HG03565 (cell line): ENCODE results near the gene TRIM6.
A peak's percentile ranks its signal among the peaks of the same experiment; 100 is the strongest.
"Not testable (repeated sequence)": the region's sequence is repeated elsewhere in the genome, so short reads cannot be mapped to it uniquely, and the experiment has no call there.

Experiments
- ATAC-seq: cut with Tn5 transposase; IDR thresholded peaks from one replicate; pipeline ENCODE4 v1.9.1; 2021; ENCODE audit warnings: mild to moderate bottlenecking, moderate library complexity; ENCODE audit not compliant: unreplicated experiment

The TRIM6 gene

GRCh38 chr11:5596607-5597201, at the start of gene TRIM6:
Gene TRIM6 (plus strand): TSS chr11:5596637. CDS start chr11:5596898, 261 bp downstream.
- no peak for ATAC-seq

- peak; percentile 35 for ATAC-seq
These were observed 48.5 kb upstream of the TRIM6 start for GRCh38 chr11:5547982-5548381.

DNA sequence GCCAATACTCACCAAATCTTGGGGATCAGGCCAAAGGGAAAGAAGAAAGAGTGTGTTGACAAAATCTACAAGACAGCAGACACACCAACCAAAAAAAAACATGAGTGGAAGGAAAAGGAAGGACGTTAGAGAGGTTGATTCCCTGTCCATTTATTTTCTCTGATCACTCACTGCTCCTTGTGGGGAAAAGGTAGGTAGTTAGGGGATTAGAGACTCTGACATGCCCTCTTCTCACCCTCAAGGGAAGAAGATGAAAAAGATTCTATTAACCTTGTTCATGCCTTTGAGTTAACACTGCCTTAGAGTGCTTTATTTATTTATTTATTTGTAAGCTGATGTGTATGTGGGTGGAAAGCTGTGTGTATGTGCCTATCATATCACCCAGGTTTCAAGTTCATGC, 48.0 kb upstream of the TRIM6 start, which contains the start of gene OR52H1:
Gene OR52H1, minus strand, starts transcription at position 101 of the 400 bp plus-strand sequence. CDS start 3,035 bp downstream, outside the sequence.
- ATAC-seq = no peak

- peak; percentile 62 for ATAC-seq
These were observed 45.9 kb upstream of the TRIM6 start for GRCh38 chr11:5550440-5551095.

- ATAC-seq = no peak
These were observed 43.1 kb upstream of the TRIM6 start for GRCh38 chr11:5553343-5553742.

GRCh38 chr11:5556596-5557188, 39.7 kb upstream of the TRIM6 start:
- no peak for ATAC-seq

- ATAC-seq = no peak
These were observed 38.7 kb upstream of the TRIM6 start for GRCh38 chr11:5557751-5558150.

GRCh38 chr11:5564259-5565019, 32.0 kb upstream of the TRIM6 start:
- ATAC-seq = no peak

GRCh38 chr11:5574654-5575053, 21.8 kb upstream of the TRIM6 start:
- no peak for ATAC-seq

GRCh38 chr11:5575152-5575551, 21.3 kb upstream of the TRIM6 start:
- ATAC-seq = no peak

GRCh38 chr11:5577101-5577500, 19.3 kb upstream of the TRIM6 start:
- no peak for ATAC-seq

DNA sequence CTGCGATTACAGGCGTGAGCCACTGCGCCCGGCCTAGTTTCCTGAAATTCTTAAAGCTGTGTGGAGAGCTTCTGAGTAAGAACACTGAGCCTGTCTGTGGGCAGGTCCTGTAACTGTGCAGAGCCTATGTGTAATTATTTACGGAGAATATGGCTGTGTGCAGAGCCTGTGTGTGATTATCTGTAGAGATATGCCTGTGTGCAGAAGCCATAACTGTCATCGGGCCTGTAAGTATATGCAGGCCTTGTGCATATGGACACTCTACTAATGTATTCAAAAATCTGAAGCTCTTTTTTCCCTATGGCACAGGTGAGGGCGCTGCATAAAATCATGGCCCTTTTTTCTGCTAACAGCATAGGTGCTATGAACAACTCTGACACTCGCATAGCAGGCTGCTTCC, 15.9 kb upstream of the TRIM6 start, which contains the start of gene OR52B6:
Gene OR52B6, plus strand, starts transcription at position 301 of the 400 bp plus-strand sequence. Its CDS starts 0 bp downstream, at position 301.
- ATAC-seq = no peak

DNA sequence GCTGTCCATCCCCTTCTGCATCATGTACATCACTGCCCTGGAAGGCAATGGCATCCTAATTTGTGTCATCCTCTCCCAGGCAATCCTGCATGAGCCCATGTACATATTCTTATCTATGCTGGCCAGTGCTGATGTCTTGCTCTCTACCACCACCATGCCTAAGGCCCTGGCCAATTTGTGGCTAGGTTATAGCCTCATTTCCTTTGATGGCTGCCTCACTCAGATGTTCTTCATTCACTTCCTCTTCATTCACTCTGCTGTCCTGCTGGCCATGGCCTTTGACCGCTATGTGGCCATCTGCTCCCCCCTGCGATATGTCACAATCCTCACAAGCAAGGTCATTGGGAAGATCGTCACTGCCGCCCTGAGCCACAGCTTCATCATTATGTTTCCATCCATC, 15.4 kb upstream of the TRIM6 start:
- no peak for ATAC-seq

DNA sequence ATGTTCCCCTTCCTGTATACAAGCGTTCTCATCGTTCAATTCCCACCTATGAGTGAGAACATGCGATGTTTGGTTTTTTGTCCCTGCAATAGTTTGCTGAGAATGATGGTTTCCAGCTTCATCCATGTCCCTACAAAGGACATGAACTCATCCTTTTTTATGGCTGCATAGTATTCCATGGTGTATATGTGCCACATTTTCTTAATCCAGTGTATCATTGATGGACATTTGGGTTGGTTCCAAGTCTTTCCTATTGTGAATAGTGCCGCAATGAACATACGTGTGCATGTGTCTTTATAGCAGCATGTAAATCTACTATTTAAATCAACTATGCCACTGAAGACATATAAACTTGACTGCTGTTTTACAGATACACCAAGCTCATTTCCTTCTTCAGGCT, 12.0 kb upstream of the TRIM6 start:
- not testable (repeated sequence) for ATAC-seq

GRCh38 chr11:5589906-5590305, 6.5 kb upstream of the TRIM6 start:
- ATAC-seq = not testable (repeated sequence)

- no peak for ATAC-seq
These were observed 4.8 kb upstream of the TRIM6 start for GRCh38 chr11:5591613-5592012.

GRCh38 chr11:5592615-5593014, 3.8 kb upstream of the TRIM6 start:
- ATAC-seq = no peak

DNA sequence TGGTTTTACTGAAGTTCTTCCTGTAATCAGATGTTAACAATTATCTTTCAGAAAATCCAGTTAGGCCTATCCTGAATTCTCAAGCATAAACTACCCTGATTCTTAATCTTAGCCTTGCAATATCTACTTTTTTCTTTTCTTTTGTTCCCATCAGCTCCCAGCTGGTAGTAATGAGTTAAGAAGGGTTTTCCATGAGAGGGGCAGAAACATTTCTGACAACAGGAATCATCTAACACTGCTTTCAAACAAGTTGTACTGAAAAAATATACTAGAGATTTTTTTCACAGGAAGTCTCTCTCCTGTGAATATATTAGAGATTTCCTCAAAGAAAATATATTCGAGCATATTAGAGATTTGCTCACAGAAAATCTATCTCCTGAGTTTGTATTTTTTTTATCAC, 3.3 kb upstream of the TRIM6 start:
- no peak for ATAC-seq

DNA sequence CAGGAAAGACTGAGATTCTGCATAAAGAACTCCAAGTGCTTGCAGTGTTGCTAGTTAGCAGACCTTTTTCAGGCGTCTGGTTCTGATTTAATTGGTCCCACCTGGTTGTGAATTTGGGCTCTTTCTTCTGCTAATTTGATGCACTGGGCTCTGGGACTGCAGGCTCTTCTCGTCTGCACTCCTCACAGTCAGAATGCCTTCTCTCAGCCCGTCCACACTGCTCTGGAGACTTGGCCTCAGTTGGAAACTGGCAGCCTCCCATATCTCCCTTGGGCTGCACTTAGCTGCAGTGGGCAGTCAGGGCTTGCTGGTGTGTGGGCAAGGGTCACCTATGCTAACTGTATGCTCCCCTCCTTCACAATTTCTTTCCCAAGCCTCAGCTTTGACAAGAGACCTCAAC, 1.5 kb downstream of the TRIM6 start:
- no peak for ATAC-seq

- peak; percentile 95 for ATAC-seq
These were observed 4.0 kb downstream of the TRIM6 start for GRCh38 chr11:5600374-5600851.

DNA sequence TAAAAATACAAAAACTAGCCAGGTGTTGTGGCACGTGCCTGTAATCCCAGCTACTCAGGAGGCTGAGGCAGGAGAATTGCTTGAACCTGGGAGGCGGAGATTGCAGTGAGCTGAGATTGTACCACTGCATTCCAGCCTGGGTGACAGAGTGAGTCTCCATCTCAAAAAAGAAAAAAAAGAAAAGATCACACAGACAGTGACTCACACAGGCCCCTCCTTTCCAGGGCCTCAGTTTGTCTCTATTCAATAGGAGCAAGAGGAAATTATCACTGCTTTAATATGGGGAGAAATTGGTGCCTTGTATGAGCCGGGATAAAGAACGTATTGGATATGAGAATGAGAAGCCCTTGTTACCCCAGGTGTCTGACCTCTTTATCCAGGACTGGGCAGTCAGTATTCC, 6.4 kb downstream of the TRIM6 start:
- not testable (repeated sequence) for ATAC-seq
